ENCODE data around the gene SRPK2.

DNA sequence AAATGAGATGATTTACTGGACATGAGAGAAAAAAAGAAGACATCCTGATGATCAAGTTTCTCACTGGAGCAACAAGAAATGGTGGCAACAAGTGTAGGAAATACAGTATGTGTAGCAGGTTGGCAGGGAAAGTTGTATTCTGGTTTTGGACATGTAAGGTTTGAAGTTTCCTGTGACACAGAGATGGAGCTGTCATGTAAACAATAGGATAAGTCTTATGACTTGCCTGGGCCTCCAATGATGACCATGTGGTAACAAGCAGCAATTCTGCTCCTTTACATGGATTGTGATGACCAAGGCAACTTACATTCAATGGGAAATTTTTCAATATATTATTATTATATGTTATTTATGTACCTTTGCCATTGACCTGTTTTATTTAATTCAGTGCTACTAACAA is 249.3 kb downstream of the SRPK2 start:
- TF ChIP-seq, protein P1, sequence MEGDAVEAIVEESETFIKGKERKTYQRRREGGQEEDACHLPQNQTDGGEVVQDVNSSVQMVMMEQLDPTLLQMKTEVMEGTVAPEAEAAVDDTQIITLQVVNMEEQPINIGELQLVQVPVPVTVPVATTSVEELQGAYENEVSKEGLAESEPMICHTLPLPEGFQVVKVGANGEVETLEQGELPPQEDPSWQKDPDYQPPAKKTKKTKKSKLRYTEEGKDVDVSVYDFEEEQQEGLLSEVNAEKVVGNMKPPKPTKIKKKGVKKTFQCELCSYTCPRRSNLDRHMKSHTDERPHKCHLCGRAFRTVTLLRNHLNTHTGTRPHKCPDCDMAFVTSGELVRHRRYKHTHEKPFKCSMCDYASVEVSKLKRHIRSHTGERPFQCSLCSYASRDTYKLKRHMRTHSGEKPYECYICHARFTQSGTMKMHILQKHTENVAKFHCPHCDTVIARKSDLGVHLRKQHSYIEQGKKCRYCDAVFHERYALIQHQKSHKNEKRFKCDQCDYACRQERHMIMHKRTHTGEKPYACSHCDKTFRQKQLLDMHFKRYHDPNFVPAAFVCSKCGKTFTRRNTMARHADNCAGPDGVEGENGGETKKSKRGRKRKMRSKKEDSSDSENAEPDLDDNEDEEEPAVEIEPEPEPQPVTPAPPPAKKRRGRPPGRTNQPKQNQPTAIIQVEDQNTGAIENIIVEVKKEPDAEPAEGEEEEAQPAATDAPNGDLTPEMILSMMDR (IDR thresholded peaks at IDR 0.05; ENCODE audit: poor library complexity, severe bottlenecking): no peak
- TF ChIP-seq TAF1 (IDR thresholded peaks at IDR 0.05; ENCODE audit: low read depth) (no peak), POLR2AphosphoS5 (IDR thresholded peaks at IDR 0.05) (no peak)

Measured in neural cell (in vitro differentiated cells).